ENCODE data around the gene CUBN. TPM values are rescaled to one million over a fixed set of nuclear protein-coding genes. Genes with fewer than 3 reads are reported as not detected.

The CUBN gene
- total and polyA plus RNA-seq, 10 of the 15 experiments (the other 5 are each of a cell fraction or from before 2014, with no cell fraction given) = under 0.01 to 0.14 (median 0.02) TPM; not detected in 6

DNA sequence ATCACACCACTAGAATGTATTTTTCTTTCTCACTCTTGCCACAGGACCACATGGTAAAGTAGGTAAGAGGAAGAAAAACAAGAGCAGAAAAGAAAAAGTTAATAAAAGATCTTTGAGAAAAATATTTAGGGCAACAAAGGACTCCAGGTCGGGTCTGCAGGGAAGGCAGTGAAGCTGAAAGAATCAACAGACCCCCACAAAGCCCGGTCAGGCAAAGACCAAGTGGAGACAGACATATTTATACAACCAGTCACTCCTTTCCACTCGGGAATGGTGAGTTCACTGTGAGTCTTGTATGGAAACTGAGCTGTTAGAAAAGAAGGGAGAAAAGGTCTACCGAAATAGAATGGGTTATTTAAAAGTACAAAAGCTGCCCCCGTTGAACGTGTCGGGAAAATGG, 340.4 kb downstream of the CUBN start:
- intact Hi-C loops (cut with micrococcal nuclease; ENCODE audit: unreplicated experiment) = no loop called here
- POLR2A ChIA-PET = interaction anchor here (0.7 to 1.2 kb wide), 5 partner anchors 9 to 311 kb away, joined by 3 read pairs; no protein-coding TSS in a partner anchor
- ATAC-seq (no peak), FAIRE-seq (no peak), DNase-seq (ENCODE audit: low read depth, low spot score) (no peak)
- in situ Hi-C loops (cut with MboI) = loop anchor here (10.0 kb wide), 1 partner anchor 664 kb away; no protein-coding TSS in a partner anchor
- 84% methylated on average over 7 of the region's 7 CpGs for WGBS (ENCODE audit: insufficient coverage, insufficient replicate concordance, low lambda C conversion rate, missing lambda C conversion rate)
- no peaks in the 10 kb centered on the region for H3K27me3 ChIP-seq (replicated peaks in 1 of 2; ENCODE audit: control insufficient read depth in 2 of 2, insufficient read depth in 2 of 2, low read length in 1 of 2)
- peaks cover 0 to 4% of the 10 kb centered on the region in 2 experiments; a peak in 2 of 4 replicates for H3K36me3 ChIP-seq (ENCODE audit: control insufficient read depth in 2 of 2, insufficient read depth in 2 of 2, low read length in 1 of 2)
- TF ChIP-seq PML (IDR thresholded peaks at IDR 0.05; ENCODE audit: low read length) = no peak
- TF ChIP-seq MEF2A (IDR thresholded peaks at IDR 0.05; ENCODE audit: insufficient read depth, low read depth, low read length) = no peak
- TF ChIP-seq BMI1 (IDR thresholded peaks at IDR 0.05; ENCODE audit: borderline replicate concordance) = no peak
- no peak for TF ChIP-seq KDM1A (IDR thresholded peaks at IDR 0.05; ENCODE audit: borderline replicate concordance)
- TF ChIP-seq, protein P1, sequence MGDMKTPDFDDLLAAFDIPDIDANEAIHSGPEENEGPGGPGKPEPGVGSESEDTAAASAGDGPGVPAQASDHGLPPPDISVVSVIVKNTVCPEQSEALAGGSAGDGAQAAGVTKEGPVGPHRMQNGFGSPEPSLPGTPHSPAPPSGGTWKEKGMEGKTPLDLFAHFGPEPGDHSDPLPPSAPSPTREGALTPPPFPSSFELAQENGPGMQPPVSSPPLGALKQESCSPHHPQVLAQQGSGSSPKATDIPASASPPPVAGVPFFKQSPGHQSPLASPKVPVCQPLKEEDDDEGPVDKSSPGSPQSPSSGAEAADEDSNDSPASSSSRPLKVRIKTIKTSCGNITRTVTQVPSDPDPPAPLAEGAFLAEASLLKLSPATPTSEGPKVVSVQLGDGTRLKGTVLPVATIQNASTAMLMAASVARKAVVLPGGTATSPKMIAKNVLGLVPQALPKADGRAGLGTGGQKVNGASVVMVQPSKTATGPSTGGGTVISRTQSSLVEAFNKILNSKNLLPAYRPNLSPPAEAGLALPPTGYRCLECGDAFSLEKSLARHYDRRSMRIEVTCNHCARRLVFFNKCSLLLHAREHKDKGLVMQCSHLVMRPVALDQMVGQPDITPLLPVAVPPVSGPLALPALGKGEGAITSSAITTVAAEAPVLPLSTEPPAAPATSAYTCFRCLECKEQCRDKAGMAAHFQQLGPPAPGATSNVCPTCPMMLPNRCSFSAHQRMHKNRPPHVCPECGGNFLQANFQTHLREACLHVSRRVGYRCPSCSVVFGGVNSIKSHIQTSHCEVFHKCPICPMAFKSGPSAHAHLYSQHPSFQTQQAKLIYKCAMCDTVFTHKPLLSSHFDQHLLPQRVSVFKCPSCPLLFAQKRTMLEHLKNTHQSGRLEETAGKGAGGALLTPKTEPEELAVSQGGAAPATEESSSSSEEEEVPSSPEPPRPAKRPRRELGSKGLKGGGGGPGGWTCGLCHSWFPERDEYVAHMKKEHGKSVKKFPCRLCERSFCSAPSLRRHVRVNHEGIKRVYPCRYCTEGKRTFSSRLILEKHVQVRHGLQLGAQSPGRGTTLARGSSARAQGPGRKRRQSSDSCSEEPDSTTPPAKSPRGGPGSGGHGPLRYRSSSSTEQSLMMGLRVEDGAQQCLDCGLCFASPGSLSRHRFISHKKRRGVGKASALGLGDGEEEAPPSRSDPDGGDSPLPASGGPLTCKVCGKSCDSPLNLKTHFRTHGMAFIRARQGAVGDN (IDR thresholded peaks at IDR 0.05) = no peak
- no peak for TF ChIP-seq MTA3 (IDR thresholded peaks at IDR 0.05; ENCODE audit: borderline replicate concordance, low read length)
- RAD21 ChIA-PET (ENCODE audit: unreplicated experiment) = interaction anchor here (0.9 to 1.2 kb wide), 2 partner anchors 10 to 20 kb away, joined by 3 read pairs; no protein-coding TSS in a partner anchor
- peaks cover 19% of the 10 kb centered on the region for H3K4me1 ChIP-seq (ENCODE audit: control insufficient read depth, insufficient read depth, low read length)
- no peak overlapping the region for H3K4me3 ChIP-seq
- CTCF ChIA-PET = interaction anchor here (0.8 to 1.4 kb wide), 5 partner anchors 9 to 20 kb away, joined by 3 to 5 read pairs (median 4); no protein-coding TSS in a partner anchor
- H3K9ac ChIP-seq (ENCODE audit: control insufficient read depth, insufficient read depth, low read length) = no peak overlapping the region
- no peaks in the 10 kb centered on the region for H4K20me1 ChIP-seq (ENCODE audit: control insufficient read depth, insufficient read depth)
- SMC1A ChIA-PET (ENCODE audit: uncharacterized antibody, unreplicated experiment) = interaction anchor here (1.0 to 2.5 kb wide), 5 partner anchors 9 to 24 kb away, joined by 3 to 15 read pairs (median 4); no protein-coding TSS in a partner anchor
- BruUV-seq (replicated peaks) = no TSS peak
- H3K4me2 ChIP-seq (ENCODE audit: control insufficient read depth, insufficient read depth) = no peak overlapping the region
- H3K27ac ChIP-seq (ENCODE audit: control insufficient read depth, insufficient read depth) = no peak overlapping the region
- H3K79me2 ChIP-seq (ENCODE audit: control insufficient read depth, insufficient read depth, low read length) = peaks cover 1% of the 10 kb centered on the region
- no peak overlapping the region for H2AFZ ChIP-seq (ENCODE audit: control insufficient read depth, low read depth, low read length)
- H3K9me3 ChIP-seq (replicated peaks; ENCODE audit: control insufficient read depth, insufficient read depth, low read length) = peaks cover 2% of the 10 kb centered on the region; the same call in 1 of the 3 replicates

Measured in GM12878 (cell line).